Right hindlimb (tissue), 1 donor: Measurements from ENCODE around the gene FLOT2.
A peak's percentile ranks its signal among the peaks of the same experiment; 100 is the strongest.
"Not testable (repeated sequence)": the region's sequence is repeated elsewhere in the genome, so short reads cannot be mapped to it uniquely, and the experiment has no call there.

ENCODE experiments used
- DNase-seq: peaks from one replicate; pipeline ENCODE4 v3.0.0-alpha.2; 2018

Gene FLOT2

GRCh38 chr17:28871056-28871579, 26.4 kb downstream of the FLOT2 start:
- no peak for DNase-seq

DNA sequence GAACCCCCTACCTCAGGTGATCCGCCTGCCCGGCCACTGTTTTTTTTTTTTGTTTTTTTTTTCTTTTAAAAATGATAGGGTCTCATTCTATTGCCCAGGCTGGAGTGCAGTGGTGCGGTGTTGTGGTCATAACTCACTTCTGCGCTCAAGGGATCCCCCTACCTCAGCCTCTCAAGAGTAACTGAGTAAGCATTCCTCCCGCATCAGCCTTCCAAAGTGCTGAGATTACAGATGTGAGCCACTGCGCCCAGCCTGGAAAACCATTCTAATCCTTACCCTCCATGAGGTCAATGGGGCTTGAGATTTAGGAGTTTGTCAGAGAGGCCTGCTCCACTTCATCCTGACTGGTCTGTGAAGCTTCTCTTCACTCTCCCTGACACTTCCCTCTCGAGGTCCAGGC, 30.3 kb downstream of the FLOT2 start:
- DNase-seq = no peak

DNA sequence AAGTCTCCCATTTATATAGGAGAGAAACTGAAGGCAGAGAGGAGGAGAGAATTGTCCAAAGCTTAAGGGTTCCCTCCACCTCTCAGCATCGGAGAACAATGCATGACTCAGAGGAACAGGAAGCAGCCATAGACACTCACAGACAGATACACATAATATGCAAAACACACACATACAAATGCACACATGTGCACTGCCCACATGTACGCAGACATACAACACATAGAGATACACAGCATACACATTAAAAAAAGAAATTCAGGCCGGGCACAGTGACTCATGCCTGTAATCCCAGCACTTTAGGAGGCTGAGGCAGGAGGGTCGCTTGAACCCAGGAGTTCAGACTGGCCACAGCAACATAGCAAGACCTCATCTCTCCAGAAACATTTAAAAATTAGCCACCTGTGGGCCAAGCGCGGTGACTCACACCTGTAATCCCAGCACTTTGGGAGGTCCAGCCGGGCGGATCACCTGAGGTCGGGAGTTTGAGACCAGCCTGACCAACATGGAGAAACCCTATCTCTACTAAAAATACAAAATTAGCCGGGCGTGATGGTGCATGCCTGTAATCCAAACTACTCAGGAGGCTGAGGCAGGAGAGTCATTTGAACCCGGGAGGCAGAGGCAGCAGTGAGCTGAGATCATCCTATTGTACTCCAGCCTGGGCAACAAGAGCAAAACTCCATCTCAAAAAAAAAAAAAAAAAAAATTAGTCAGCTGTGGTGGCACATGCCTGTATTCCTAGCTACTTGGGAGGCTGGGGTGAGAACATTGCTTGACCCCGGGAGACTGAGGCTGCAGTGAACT, 31.4 kb downstream of the FLOT2 start:
- DNase-seq = no peak

GRCh38 chr17:28864991-28865849, 32.3 kb downstream of the FLOT2 start:
- no peak for DNase-seq

- no peak for DNase-seq
Observed at GRCh38 chr17:28863953-28864352, 33.6 kb downstream of the FLOT2 start.

GRCh38 chr17:28862561-28862960, 35.0 kb downstream of the FLOT2 start:
- DNase-seq = no peak

DNA sequence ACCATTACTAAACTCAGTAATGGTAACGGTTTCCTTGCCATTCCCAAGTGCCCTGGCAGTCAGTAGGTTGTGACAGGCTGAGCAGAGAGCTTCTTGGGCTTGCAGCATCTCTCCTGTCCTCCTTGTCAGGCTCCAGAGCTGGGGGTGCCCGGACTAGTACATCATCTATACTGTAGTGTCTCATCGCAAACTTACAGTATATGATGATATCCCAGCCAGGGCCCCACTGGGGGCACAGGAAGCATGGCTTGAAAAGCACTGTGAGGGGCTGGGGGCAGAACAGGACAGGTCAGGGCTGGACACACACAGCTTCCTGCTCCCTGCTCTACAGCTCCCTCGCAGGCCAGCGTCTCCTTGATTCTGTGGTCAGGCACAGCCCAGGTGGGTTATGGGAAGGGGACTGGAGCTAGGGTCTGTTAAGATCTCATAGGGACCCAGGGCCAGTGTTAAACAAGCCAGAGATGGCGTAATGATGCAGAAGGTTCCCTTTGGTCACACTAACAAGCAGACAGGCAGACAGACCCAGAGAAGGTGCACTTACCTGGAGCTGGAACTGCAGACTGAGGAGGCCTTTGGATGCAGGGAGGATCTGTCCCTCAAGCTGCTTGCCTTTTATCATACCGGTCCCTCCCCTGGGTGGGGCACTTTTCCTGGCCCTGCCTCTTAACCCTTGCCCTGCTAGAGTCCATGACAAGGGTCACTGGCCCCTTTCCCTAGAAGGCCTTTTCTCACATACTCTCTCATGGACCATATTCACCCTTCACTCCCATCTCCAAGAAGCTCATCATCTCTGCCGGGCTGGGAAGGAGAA, 35.9 kb downstream of the FLOT2 start:
- no peak for DNase-seq

- no peak for DNase-seq
Observed at GRCh38 chr17:28860363-28860808, 37.1 kb downstream of the FLOT2 start.

- no peak for DNase-seq
Observed at GRCh38 chr17:28858801-28859355, 38.7 kb downstream of the FLOT2 start.

DNA sequence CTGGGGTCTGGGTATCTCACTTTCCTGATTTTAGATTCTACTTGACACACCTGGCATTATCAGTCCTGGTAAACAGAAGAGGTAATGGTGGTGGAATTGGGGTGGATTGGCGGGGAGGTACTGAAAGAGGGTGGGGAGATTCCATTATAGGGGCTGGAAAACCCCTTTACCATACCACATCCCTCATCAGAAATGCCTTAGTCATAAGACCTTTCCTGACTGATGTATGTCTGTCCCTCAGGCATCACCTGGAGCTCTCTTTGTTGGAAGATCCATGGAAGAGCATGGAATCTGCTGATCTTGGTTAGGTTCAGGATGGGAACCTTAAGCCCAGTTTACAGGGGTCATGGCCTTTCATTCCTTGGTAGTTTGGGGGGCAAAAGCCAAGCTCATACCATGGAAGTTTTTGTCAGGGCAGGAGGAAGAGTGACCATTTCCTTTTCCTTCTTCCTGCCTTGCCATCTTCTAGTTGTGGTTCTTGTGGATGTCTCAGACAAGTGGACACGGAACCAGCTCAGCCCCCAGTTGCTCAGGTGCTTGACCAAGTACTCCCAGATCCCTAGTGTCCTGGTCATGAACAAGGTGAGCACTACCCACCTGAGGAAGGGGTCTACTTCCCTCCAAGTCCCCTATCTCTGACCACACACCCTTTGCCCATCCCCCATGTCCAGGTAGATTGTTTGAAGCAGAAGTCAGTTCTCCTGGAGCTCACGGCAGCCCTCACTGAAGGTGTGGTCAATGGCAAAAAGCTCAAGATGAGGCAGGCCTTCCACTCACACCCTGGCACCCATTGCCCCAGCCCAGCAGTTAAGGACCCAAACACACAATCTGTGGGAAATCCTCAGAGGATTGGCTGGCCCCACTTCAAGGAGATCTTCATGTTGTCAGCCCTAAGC, 39.4 kb downstream of the FLOT2 start:
- no peak for DNase-seq

DNA sequence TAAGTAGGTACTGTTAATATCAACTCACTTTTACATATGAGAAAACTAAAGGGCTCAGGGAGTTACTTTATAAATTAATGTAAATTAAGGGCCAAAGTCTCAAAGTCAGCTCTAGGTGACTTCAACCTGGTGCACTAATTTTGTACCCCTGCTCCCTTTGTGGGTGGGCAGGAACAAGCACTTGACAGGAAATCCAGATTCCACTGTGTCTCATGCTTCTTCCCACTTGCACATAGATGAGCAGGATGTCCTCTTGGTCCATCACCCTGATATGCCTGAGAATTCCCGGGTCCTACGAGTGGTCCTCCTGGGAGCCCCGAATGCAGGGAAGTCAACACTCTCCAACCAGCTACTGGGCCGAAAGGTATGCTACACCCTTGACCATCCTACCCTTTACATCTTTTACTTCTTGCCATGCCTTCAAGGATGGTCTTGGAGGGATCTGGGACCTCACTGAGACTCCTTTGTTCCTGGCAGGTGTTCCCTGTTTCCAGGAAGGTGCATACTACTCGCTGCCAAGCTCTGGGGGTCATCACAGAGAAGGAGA, 41.4 kb downstream of the FLOT2 start:
- no peak for DNase-seq

GRCh38 chr17:28855336-28855679, 42.2 kb downstream of the FLOT2 start:
- no peak for DNase-seq

DNA sequence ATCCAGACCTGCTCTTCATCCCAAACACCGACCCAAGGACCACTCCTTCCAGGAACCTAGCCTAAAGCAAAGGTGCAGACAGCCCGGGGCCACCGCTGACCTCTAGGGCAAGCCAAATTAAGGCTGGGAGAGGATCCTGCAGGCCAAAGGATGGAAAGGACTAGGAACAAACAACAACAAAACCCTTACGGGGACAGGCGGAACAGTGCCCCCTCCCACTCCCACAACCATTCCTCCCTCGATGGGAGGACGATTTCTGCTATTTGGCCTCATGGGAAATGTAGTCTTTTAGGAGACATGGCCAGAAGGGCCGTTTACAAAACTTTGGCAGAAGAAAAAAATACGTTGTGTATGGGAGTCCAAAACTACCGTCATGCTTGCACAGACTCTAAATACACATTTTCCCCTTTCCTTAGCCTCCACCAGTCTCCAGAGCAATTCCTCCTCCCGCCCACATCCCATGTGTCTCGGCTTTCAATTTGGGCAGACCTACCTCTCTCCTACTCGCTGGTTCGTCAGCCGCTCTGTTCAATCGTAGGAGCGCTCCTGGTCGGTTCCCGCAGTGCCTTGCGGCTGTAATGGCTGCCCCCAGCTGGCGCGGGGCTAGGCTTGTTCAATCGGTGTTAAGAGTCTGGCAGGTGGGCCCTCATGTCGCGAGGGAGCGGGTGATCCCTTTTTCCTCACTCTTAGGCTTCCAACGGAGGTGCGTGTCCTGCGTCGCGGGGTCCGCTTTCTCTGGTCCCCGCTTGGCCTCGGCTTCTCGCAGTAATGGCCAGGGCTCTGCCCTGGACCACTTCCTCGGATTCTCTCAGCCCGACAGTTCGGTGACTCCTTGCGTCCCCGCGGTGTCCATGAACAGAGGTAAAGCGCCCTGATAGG, 42.8 kb downstream of the FLOT2 start, which contains the start of gene ERAL1:
ERAL1 (plus strand) TSS at position 560 of the 879 bp plus-strand sequence; CDS start at position 579, 19 bp downstream.
- DNase-seq = peak; percentile 94

DNA sequence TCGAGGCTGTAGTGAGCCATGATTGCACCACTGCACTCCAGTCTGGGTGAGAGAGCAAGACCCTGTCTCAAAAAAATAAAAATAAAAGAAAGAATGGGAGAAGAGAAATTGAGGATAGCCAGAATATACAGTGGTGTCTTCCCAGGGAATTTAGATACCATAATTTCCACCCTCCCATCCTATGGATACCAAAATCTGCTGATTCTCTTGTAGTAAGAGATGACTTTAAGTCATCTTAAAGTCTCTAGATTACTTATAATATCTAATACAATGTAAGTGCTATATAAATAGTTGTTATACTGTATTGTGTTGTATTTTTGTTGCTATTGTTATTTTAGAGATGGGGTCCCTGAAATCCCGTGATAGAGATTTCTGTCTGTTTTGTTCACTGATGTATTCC, 44.2 kb downstream of the FLOT2 start:
- DNase-seq = no peak

- DNase-seq = no peak
Observed at GRCh38 chr17:28849281-28849680, 48.3 kb downstream of the FLOT2 start.

DNA sequence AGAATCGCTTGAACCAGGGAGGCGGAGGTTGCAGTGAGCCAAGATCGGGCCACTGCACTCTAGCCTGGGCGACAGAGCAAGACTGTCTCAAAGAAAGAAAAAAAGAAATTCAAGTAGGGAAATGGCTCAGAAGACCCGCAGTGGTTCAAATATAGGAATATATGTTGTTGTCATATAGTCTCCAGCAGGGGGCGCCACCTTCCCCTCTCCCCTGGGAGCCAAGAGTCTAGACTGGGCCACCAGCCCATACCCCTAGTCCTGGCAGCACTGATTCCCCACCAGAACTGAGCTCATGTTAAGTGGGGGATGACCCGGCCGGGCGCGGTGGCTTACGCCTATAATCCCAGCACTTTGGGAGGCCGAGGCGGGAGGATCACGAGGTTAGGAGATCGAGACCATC, 48.9 kb downstream of the FLOT2 start:
- DNase-seq = not testable (repeated sequence)

- DNase-seq = not testable (repeated sequence)
Observed at GRCh38 chr17:28846699-28847098, 50.8 kb downstream of the FLOT2 start.

GRCh38 chr17:28846231-28846630, 51.3 kb downstream of the FLOT2 start:
- DNase-seq = no peak

- no peak for DNase-seq
Observed at GRCh38 chr17:28843816-28844148, 53.8 kb downstream of the FLOT2 start.
